RPMI8226 (cell line): ENCODE results near the gene DUSP5.

Experiments used
- DNase-seq: peaks from one replicate; pipeline ENCODE4 v3.0.0-alpha.2; 2015

The DUSP5 gene

DNA sequence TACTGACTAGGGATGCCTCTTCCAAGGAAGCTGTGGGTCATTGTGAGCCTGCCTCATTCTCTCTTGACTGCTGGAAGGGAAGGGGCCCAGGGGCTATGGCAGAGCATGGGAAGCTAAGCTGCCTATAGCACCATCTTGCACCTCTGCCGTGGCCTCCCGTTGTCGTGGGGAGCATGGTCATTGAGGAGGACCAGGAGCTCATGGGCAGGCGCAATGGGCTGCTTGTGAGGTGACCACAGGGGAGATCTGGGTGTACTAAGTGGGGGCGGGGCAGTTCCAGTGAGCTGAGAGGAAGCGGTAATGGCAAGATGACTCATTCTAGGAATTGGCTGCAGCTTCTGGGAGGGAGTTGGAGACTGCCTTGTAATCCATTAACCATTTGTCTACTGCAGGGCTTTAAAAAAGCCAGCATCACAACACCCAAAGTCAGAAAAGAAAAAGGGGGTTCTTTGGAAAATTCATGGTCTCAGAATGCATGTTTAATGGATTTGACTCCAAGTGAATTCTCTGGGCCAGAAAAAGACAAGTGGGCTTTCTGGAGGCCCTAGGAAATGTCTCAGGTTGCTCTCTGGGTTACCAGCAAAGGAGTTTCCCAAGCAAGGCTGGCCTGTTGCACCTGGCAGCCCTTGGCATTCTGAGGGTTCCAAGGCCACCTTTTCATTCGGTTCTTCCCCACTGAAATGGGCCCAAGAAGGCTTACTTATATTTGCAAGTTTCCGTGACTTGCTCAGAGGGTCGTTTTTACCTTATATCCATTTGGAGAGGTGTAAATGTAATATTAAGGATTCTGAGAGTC, 3.6 kb downstream of the DUSP5 start:
- DNase-seq = peak; percentile 77

DNA sequence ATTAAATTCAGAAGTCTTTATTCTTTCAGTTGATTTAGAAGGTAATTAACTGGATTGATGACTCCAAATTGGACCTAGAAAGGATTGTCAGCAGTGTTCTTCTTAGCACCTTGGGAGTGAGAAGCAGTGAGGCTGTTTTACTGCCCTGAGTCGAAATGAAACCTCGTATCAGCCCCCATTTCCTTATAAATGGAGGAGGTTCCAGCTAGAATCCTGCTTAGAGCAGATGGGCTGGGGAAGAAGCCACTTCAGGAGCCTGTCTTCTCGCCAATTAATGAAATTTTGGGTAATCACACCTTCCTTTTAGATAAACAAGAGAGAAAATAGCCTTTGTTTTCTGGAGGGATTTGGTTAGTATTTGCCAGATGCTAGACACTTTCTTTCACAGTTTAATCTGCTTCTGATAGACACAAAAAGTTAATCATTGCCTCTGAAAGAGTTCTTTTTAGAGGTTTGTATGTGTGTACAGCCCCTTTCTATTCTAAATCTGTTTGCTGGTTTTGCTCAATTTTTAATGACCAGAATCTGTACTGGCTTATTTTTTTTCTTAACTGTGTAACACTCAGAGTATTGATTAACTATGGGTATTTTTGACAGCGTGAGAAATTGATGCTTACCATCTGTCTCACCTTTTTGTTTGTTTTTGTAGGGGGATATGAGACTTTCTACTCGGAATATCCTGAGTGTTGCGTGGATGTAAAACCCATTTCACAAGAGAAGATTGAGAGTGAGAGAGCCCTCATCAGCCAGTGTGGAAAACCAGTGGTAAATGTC, 4.6 kb downstream of the DUSP5 start:
- DNase-seq = no peak

- DNase-seq = peak; percentile 93
Observed at GRCh38 chr10:110502851-110503301, 5.2 kb downstream of the DUSP5 start.

GRCh38 chr10:110503528-110504110, 5.9 kb downstream of the DUSP5 start:
- DNase-seq = no peak

DNA sequence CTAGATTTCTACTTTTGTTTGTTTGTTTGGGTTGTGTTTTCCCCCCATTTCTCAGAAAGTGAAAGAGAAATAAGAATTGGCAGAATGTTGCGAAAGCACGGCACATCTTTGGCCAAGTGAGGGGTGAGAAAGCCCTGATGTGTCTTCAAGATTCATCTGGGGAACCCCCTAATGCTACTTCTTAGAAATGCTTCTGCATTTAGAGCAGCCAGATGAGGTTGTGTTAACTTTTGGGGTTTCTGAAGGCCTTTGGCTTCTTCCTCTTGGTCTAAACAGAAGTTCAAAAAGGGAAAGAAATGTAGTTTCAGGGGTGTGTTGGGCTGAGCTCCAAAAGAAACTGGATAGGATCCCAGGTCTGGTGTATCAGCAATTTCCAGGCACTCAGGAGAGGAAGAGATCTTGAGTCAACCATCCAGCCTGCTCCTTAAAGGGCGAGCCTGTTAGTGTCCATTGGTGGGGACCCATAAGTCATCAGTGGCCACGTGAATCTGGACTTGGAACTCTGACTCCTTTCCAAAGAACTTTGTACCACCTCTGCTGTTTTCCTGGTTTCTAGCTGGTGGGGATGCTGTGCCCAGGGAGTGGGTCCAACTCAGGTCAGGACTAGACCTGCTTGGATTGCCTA, 6.5 kb downstream of the DUSP5 start:
- DNase-seq = peak; percentile 68

DNA sequence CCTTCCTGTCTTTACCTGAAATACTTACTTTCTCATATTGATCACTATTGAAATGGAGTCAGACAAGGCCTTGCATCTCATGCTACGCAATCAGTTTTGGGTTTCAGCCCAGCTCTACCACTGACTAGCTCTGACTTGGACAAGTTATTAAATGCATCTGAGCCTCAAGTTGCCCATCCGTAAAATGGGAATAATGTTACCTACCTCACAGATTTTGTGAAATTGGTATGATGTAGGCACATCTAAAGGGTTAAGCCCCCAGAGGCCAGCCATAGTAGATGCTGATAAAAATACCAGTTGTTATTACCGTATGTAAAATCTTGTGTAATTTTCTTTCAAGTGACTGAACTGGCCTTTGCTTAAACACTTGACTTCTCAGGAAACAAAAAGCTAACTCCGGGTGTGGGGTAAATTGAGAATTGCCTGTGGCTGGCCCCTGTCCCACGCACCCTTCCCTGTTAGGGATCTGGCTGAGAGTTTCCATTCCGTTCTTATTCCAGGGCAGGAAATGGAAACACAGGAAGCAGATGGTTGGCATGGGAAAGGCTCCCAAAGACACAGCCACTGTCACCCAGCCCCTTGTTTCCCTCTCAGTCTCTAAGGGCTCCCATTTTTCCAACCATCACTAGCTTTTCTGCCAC, 7.5 kb downstream of the DUSP5 start:
- DNase-seq = no peak

GRCh38 chr10:110506448-110506847, 8.7 kb downstream of the DUSP5 start:
- no peak for DNase-seq

DNA sequence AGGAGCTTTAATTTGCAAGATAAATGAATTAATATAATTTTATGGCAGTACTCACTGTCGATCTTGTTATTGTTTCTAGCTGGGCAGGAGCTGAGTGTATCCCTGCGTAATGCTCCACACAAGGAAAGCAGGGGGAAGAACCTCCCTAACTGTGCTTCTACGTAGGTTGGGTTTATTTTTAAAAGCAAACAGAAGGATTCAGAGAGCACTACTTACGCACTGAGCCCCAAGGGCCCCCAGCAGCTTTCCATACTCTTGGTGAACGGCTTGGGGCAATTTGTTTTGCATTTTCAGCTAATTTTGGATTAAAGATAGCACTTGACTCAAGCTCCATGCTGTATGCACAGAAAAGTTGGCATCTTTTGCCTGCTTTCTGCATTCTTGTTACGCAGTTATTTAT, 9.6 kb downstream of the DUSP5 start:
- DNase-seq = no peak

GRCh38 chr10:110508159-110508788, 10.6 kb downstream of the DUSP5 start:
- DNase-seq = no peak

GRCh38 chr10:110508806-110509544, 11.3 kb downstream of the DUSP5 start:
- DNase-seq = no peak

DNA sequence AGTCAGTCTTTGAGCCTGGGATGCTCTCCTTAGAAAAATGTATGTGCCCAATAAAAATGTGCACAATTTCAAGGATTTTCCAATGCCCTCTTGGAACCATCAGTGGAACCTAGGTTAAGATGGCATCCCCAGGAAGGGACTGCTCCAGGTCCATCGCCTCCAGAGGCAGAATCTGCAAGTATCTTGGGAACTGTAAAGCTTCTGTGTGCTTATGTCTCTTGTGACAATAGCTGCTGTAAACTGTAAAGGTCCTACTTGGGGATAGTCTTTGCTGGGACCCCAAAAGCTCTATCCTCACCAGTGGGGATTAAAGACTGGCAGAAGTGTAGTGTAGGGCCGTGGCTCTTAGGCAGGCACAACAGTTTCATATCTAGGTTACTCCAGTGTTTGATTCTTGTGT, 11.9 kb downstream of the DUSP5 start:
- DNase-seq = no peak

DNA sequence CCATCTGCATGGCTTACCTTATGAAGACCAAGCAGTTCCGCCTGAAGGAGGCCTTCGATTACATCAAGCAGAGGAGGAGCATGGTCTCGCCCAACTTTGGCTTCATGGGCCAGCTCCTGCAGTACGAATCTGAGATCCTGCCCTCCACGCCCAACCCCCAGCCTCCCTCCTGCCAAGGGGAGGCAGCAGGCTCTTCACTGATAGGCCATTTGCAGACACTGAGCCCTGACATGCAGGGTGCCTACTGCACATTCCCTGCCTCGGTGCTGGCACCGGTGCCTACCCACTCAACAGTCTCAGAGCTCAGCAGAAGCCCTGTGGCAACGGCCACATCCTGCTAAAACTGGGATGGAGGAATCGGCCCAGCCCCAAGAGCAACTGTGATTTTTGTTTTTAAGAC, 12.4 kb downstream of the DUSP5 start:
- DNase-seq = no peak

- no peak for DNase-seq
Observed at GRCh38 chr10:110510730-110511129, 13.0 kb downstream of the DUSP5 start.

DNA sequence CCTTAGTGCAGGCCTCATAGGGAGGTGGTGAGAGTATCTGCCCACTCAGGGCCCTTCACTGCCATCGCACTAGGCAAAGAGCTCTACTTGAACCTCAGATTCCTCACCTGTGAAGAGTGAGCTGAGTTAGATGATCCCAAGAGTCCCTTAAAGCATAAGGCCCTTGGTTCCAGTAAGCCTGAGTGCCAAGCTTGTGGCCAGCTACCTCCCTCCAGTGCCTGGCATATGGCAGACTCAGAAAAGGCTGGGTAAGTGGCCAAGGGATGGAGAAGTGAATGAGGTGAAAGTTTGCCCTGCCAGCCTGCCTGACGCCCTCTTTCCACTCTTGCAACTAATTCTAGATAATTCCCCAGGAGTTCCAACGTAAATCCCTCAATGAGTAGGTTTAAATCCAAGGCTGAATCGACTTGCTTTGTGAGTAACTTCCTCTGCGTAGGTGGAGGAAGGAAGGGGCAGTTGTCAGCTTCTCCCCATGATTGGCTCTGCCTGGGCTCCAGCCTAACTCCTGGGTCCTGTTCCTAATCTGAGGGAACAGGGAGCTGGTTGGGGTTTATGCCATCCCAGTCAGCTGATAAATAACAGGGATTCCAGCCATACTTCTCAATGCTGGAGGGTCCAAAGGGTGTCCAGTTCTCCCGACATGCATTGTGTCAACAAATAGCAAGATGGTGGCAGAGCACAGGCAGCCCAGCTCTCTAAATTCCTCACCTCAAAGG, 14.2 kb downstream of the DUSP5 start:
- DNase-seq = no peak

- no peak for DNase-seq
Observed at GRCh38 chr10:110512461-110513187, 14.9 kb downstream of the DUSP5 start.

DNA sequence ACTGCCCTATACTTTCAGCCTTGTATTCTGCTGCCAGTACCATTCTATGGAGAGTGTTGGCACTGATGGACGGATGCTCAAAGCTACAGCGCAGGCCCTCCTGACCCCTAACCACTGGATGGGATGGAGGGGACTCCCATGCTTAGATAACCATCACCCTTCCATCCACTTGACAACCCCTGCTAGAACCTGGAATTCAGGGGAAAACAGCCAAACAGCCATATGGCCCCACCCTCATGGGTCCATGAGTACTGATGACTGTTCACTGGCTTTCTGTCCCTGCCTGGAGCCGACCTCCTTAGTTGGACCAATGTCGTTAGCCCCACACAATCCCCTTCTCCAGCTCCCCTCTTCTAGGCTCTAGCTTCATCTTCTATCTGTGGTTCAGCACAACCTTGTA, 16.2 kb downstream of the DUSP5 start:
- DNase-seq = no peak

- DNase-seq = no peak
Observed at GRCh38 chr10:110514848-110515247, 17.1 kb downstream of the DUSP5 start.

DNA sequence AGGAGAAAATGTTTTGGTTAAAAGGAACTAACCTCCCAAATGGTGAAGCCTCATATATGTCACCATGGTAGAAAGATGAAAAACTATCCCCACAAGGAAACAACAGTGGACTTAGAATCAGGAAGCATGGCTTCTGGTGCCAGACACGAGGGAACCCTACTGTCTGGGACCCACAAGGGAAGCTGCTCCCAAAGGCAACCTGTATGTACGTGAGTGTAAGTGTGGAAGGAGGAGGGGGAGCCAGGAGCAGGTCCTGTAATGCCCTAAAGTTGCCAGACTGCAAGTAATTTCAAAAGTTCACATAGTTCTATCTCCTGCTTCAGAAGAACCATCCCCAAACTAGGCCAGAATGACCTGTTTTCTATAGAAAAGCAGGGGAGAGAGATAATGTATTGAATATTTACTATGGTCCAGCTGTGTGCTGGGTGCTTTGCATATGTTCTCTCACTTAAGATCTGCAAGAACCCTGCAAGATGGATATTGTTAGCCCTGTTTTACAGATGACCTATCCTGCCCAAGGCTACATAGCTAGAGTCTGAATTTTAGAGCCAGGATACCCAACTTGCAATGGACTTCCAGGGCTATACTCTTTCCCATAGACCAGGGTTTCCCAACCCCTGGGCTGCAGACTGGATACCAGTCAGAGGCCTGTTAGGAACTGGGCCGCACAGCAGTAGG, 19.2 kb downstream of the DUSP5 start:
- no peak for DNase-seq

GRCh38 chr10:110522365-110522988, 24.8 kb downstream of the DUSP5 start:
- DNase-seq = no peak
